K562 (cell line): ENCODE measurements around the gene CAV1. TPM values are rescaled to one million over a fixed set of nuclear protein-coding genes. Genes with fewer than 3 reads are reported as not detected.

ENCODE experiments used
- ATF1 ChIP-seq, 2 experiments: fragments of 450-650 bp in 1 of 2; IDR thresholded peaks; 2 replicates each; pipeline ENCODE4 v1.6.1; 2016; ENCODE audit warnings: missing compliant biosample characterization in 1 of 2, missing genetic modification characterization in 1 of 2
- BHLHE40 ChIP-seq: IDR thresholded peaks from 2 replicates; pipeline ENCODE4 v1.6.1; 2011; ENCODE audit warnings: low read length, improper control_type of control experiment
- FOXJ2 ChIP-seq: fragments of 200-800 bp; sonication (Bioruptor generic); IDR thresholded peaks from 2 replicates; pipeline ENCODE4 v1.6.1; 2016; ENCODE audit warnings: missing genetic modification characterization, missing compliant biosample characterization
- GTF2F1 ChIP-seq: IDR thresholded peaks from 2 replicates; pipeline ENCODE4 v1.6.1; 2011; ENCODE audit warnings: low read depth, low read length, improper control_type of control experiment
- ID3 ChIP-seq, 2 experiments: fragments of 250-450 bp in 1 of 2; fragments of 450-650 bp in 1 of 2; sonication (Bioruptor Pico) in 1 of 2; IDR thresholded peaks; 2 replicates each; pipeline versions ENCODE4 v1.6.1 to v1.8.0; 2016 to 2021; ENCODE audit warnings: mild to moderate bottlenecking in 2 of 2, moderate library complexity in 2 of 2, missing compliant biosample characterization in 1 of 2, missing genetic modification characterization in 1 of 2
- MNT ChIP-seq, 2 experiments: fragments of 450-650 bp; conservative IDR thresholded peaks; 2 replicates each; pipeline ENCODE4 v1.6.1; 2017; ENCODE audit warnings: mild to moderate bottlenecking in 2 of 2, moderate library complexity in 2 of 2
- NR2F6 ChIP-seq: fragments of 450-650 bp; formaldehyde crosslinking; IDR thresholded peaks from 2 replicates; pipeline ENCODE4 v1.4.0; 2020; ENCODE audit warnings: mild to moderate bottlenecking
- NR3C1 ChIP-seq: sonication (generic); formaldehyde crosslinking; IDR thresholded peaks from 2 replicates; pipeline ENCODE4 v1.8.1; 2022; ENCODE audit warnings: missing genetic modification reagents
- POLR2AphosphoS2 ChIP-seq: IDR thresholded peaks from 2 replicates; pipeline ENCODE4 v1.6.1; 2012; ENCODE audit warnings: low read length, improper control_type of control experiment
- POLR2H ChIP-seq: IDR thresholded peaks from 2 replicates; pipeline ENCODE4 v1.6.1; 2016; ENCODE audit warnings: missing genetic modification characterization, low read depth, mild to moderate bottlenecking, control low read depth, missing compliant biosample characterization, moderate library complexity
- RFX7 ChIP-seq: fragments of 250-450 bp; sonication (Bioruptor Pico); IDR thresholded peaks from 2 replicates; pipeline ENCODE4 v1.5.1; 2021; ENCODE audit warnings: mild to moderate bottlenecking
- TCF15 ChIP-seq: fragments of 250-450 bp; sonication (Bioruptor Pico); IDR thresholded peaks from 2 replicates; pipeline ENCODE4 v1.8.0; 2022; ENCODE audit warnings: moderate library complexity, mild to moderate bottlenecking, inconsistent platforms
- TCF7 ChIP-seq: sonication (generic); IDR thresholded peaks from 2 replicates; pipeline ENCODE4 v1.6.1; 2016; ENCODE audit warnings: antibody characterized with exemption, borderline replicate concordance
- TGIF2 ChIP-seq: sonication (generic); formaldehyde crosslinking; IDR thresholded peaks from 2 replicates; pipeline ENCODE4 v1.8.1; 2022; ENCODE audit warnings: mild to moderate bottlenecking, missing genetic modification reagents, moderate library complexity
- THRAP3 ChIP-seq: fragments of 450-650 bp; IDR thresholded peaks from 2 replicates; pipeline ENCODE4 v1.6.1; 2016; ENCODE audit warnings: mild to moderate bottlenecking, inconsistent platforms, borderline replicate concordance
- UBTF ChIP-seq, 2 experiments: IDR thresholded peaks; 2 replicates each; pipeline ENCODE4 v1.6.1; 2012; ENCODE audit warnings: improper control_type of control experiment in 2 of 2, low read depth in 2 of 2, low read length in 2 of 2, borderline replicate concordance in 1 of 2
- ZNF324 ChIP-seq: fragments of 250-450 bp; sonication (Bioruptor Pico); IDR thresholded peaks from 2 replicates; pipeline ENCODE4 v1.4.0; 2020; ENCODE audit warnings: mild to moderate bottlenecking
- ZNF398 ChIP-seq: fragments of 250-450 bp; sonication (Bioruptor Pico); IDR thresholded peaks from 2 replicates; pipeline ENCODE4 v1.8.0; 2021; ENCODE audit warnings: moderate library complexity, mild to moderate bottlenecking, inconsistent platforms
- polyA plus RNA-seq, 8 experiments: library from polyadenylated mRNA; depleted of rRNA in 4 of 8; stranded (reverse) in 5 of 8; unstranded in 3 of 8; fragments of >200 nt; fragmentation: Nextera tagmentation in 2 of 8; fragmentation: Illumina TruSeq in 1 of 8; extraction: Ambion mirVana in 2 of 8; extraction: Trizol in 1 of 8; gene quantifications; 2 replicates each; pipeline versions ENCODE4 v1.2.1 to v1.2.3, GENCODE V29; 2011 to 2014; ENCODE audit warnings: inconsistent platforms in 1 of 8, missing spikeins in 1 of 8
- total RNA-seq, 7 experiments: library from RNA; depleted of rRNA in 6 of 7; stranded (reverse); fragments of >200 nt in 6 of 7; fragmentation: Illumina TruSeq in 2 of 7; extraction: Trizol in 2 of 7; gene quantifications; 2 replicates each; pipeline versions ENCODE4 v1.2.1 to v1.2.3, GENCODE V29; 2011 to 2021; ENCODE audit warnings: low replicate concordance in 1 of 7

Gene CAV1
- total and polyA plus RNA-seq, 9 of the 15 experiments (the other 6 are each of a cell fraction or from before 2014, with no cell fraction given) = 0.08 to 1.5 (median 0.63) TPM

GRCh38 chr7:116491887-116492653 lies 32.8 kb upstream of the CAV1 start (continued):
- TF ChIP-seq ZNF398 (CRISPR knock-in tag) (no peak), TCF7 (no peak), BHLHE40 (no peak), ID3 (CRISPR knock-in tag; IDR thresholded peaks at IDR 0.05) (no peak), ID3 (tag; IDR thresholded peaks at IDR 0.05) (no peak), RFX7 (CRISPR knock-in tag) (no peak), MNT (conservative IDR thresholded peaks at IDR 0.05) (0 out of 4 replicates have a peak, but pooled peaks of 1 of the 2 experiments have one; percentile 14), NR3C1 (CRISPR knock-in tag) (no peak), TGIF2 (CRISPR knock-in tag) (no peak), TCF15 (CRISPR knock-in tag) (no peak), POLR2H (tag) (no peak), POLR2AphosphoS2 (no peak), ATF1 (CRISPR knock-in tag; IDR thresholded peaks at IDR 0.05) (no peak), ATF1 (tag; IDR thresholded peaks at IDR 0.05) (no peak), NR2F6 (no peak), UBTF (IDR thresholded peaks at IDR 0.05; ENCODE audit: borderline replicate concordance in 1 of 2, low read depth in 2 of 2, low read length in 2 of 2) (no peak), GTF2F1 (no peak), FOXJ2 (tag) (no peak), ZNF324 (CRISPR knock-in tag) (no peak), THRAP3 (no peak)
